Pancreas (tissue), 10 donors: ENCODE data around the gene CKLF. TPM values are rescaled to one million over a fixed set of nuclear protein-coding genes. Genes with fewer than 3 reads are reported as not detected.
A peak's percentile ranks its signal among the peaks of the same experiment; 100 is the strongest.

ENCODE experiments used
- ATAC-seq, 4 donors: fragments of 200-7000 bp; cut with Tn5 transposase; one replicate each; pipeline versions ENCODE4 v1.8.0 to v1.9.1; 2020; ENCODE audit warnings: mild to moderate bottlenecking in 4 of 4, moderate library complexity in 4 of 4
- DNase-seq, 6 donors: peaks; one replicate each; pipeline ENCODE4 v3.0.0-alpha.2; 2020
- FAIRE-seq: peaks from 2 replicates; lab custom pipeline; 2012; peaks lifted over from hg19 to GRCh38; lab: Jason Lieb, UNC
- H3K27ac ChIP-seq, 4 donors: fragments of 200-600 bp; sonication (generic); 1 replicate in 3 of 4; 2 replicates in 1 of 4; pipeline versions ENCODE4 v1.5.0 to v1.8.0; 2020
- H3K27me3 ChIP-seq, 4 donors: fragments of 200-600 bp; one replicate each; pipeline ENCODE4 v1.8.0; 2021
- H3K36me3 ChIP-seq, 3 donors: fragments of 200-600 bp; sonication (generic) in 1 of 3; one replicate each; pipeline versions ENCODE4 v1.5.0 to v1.8.0; 2020 to 2021
- H3K4me1 ChIP-seq, 3 donors: fragments of 200-600 bp; one replicate each; pipeline ENCODE4 v1.8.0; 2021
- H3K4me3 ChIP-seq, 4 donors: fragments of 200-600 bp; sonication (generic) in 2 of 4; one replicate each; pipeline versions ENCODE4 v1.5.0 to v1.8.0; 2020 to 2021
- H3K9me3 ChIP-seq, 4 donors: fragments of 200-600 bp; one replicate each; pipeline ENCODE4 v1.8.0; 2021
- WGBS, 2 donors: extraction: QIAGEN DNeasy Blood & Tissue Kit; methylation state at CpG; one replicate each; pipeline ENCODE4 v1.1.7; 2013; 5-methylcytosine and 5-hydroxymethylcytosine counted together
- intact Hi-C, 3 donors: fragments of 100-400 bp; cut with DNase I; formaldehyde crosslinking; loops; one replicate each; pipeline versions ENCODE4 v1.11.1 to v1.14.2; 2022
- polyA plus RNA-seq, 2 donors: library from polyadenylated mRNA; stranded (reverse); fragments of 200-250 nt; gene quantifications; one replicate each; pipeline ENCODE4 v1.2.3, GENCODE V29; 2013
- total RNA-seq, 6 donors: library from RNA; stranded (reverse); fragmentation: NEBNext Ultra II Directional in 4 of 6; extraction: Animal tissue kit (Norgen Biotek cat#: 25700) in 4 of 6; gene quantifications; one replicate each; pipeline versions ENCODE4 v1.2.1 to v1.2.4, GENCODE V29; 2021 to 2023
- TF ChIP-seq, protein P1 (sequence below), 4 donors: fragments of 200-600 bp; sonication (generic) in 3 of 4; IDR thresholded peaks; one replicate each; pipeline versions ENCODE4 v1.5.0 to v1.8.0; 2021; ENCODE audit warnings: antibody characterized with exemption in 4 of 4
- donor health status: healthy with polysubstance abuse.
- donor health status: DM: no; HTN: no; CAD: no; lungs with moderate emphysema.
- donor health status: DM: no; HTN: no; CAD: no.
- donor health status: control.
- donor health status: control.
- donor health status: Bipolar disorder and iron deficiency.
- donor health status: DM: yes; HTN: yes; CAD: no.
- donor health status: DM: no; HTN: no; CAD: no.
- donor health status: DM: no; HTN: no; CAD: no.
- donor health status: DM: yes; HTN: yes; CAD: no.

CKLF gene
- total and polyA plus RNA-seq, 8 donors, result 5.9 to 26.1 (median 11.0) TPM

DNA sequence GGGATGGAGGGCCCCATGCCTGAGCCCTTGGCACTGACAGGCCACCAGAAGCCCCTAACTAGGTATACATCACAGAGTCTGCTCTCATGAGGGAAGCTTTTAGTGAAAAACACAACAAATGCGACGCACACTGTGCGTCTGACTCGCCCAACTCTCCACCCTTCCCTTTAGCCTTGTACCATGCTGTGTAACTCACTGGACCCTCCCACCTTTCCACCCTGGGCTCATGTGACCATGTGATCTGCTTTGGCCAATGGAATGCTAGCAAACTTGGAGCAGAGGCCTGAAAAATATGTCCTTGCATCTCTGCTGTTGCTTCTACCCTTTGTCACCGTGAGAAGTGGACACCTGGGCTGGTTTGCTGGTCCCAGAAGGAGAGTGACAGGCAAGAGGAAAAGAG is 24.1 kb upstream of the CKLF start:
- DNase-seq (no peak), FAIRE-seq (no peak), ATAC-seq (peak in 1 of 4 donors; percentile 16)
- Histone ChIP-seq H3K27ac (no peak overlapping the region), H3K4me3 (no peak overlapping the region), H3K9me3 (no peaks in the 10 kb centered on the region), H3K27me3 (no peaks in the 10 kb centered on the region), H3K4me1 (no peaks in the 10 kb centered on the region), H3K36me3 (peaks cover 0 to 56% (median 9%) of the 10 kb centered on the region in 3 donors)
- TF ChIP-seq, protein P1, sequence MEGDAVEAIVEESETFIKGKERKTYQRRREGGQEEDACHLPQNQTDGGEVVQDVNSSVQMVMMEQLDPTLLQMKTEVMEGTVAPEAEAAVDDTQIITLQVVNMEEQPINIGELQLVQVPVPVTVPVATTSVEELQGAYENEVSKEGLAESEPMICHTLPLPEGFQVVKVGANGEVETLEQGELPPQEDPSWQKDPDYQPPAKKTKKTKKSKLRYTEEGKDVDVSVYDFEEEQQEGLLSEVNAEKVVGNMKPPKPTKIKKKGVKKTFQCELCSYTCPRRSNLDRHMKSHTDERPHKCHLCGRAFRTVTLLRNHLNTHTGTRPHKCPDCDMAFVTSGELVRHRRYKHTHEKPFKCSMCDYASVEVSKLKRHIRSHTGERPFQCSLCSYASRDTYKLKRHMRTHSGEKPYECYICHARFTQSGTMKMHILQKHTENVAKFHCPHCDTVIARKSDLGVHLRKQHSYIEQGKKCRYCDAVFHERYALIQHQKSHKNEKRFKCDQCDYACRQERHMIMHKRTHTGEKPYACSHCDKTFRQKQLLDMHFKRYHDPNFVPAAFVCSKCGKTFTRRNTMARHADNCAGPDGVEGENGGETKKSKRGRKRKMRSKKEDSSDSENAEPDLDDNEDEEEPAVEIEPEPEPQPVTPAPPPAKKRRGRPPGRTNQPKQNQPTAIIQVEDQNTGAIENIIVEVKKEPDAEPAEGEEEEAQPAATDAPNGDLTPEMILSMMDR (IDR thresholded peaks at IDR 0.05), result no peak
- WGBS, 2 donors, result 90 to 91% methylated on average over 5 of the region's 5 CpGs
- intact Hi-C loops, result no loop called here

DNA sequence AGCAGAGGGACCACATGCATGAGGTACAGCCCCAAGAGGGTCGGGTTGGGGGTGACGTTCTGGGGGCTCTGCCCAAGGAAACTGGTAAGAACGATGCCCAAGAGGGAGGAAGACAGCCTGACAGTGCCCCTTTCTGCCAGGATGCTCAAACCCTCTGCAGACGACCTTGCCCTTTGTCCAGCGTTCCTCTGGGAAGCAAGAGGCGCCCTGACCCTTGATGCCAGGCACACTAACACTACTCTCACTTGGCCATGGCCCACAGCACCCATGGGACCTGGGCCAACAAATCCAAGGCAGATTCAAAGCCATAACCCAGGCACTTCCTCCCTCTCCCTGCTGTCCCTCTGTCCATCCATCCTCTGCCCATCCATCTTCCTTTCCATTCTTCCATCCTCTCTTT is 22.9 kb upstream of the CKLF start:
- Histone ChIP-seq H3K9me3 (no peaks in the 10 kb centered on the region), H3K27ac (no peak overlapping the region), H3K36me3 (peaks cover 0 to 56% (median 9%) of the 10 kb centered on the region in 3 donors), H3K27me3 (no peaks in the 10 kb centered on the region), H3K4me1 (no peaks in the 10 kb centered on the region), H3K4me3 (no peak overlapping the region)
- intact Hi-C loops, result no loop called here
- TF ChIP-seq, protein P1 (IDR thresholded peaks at IDR 0.05), result no peak
- ATAC-seq (no peak), FAIRE-seq (no peak), DNase-seq (no peak)
- 82 to 85% methylated on average over 6 of the region's 6 CpGs for WGBS, 2 donors

DNA sequence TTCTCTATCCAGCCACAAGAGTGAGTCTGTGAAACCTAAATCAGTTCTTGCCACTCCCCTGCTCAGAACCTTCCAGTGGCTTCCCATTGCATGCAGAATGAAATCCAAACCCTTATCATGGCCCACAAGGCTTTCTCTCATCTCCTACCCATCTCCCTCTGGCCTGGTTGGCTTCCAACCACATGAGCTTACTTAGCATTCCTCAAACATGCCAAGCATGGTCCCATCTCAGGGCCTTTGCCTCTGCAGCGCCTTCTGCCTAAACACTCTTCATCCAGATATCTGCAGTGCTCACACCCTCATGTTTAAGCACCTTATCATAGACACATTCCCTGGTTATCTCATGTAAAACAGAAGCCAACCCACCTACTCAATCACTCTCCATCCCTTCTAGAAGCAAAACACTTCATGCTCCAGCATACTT is 18.0 kb upstream of the CKLF start:
- no peak overlapping the region for H3K4me3 ChIP-seq
- H3K27ac ChIP-seq, result no peak overlapping the region
- TF ChIP-seq, protein P1 (IDR thresholded peaks at IDR 0.05), result no peak
- DNase-seq, result no peak
- H3K9me3 ChIP-seq, result no peaks in the 10 kb centered on the region
- intact Hi-C loops, result no loop called here
- no peaks in the 10 kb centered on the region for H3K4me1 ChIP-seq
- 95 to 96% methylated on average over 1 of the region's 1 CpG for WGBS, 2 donors
- no peaks in the 10 kb centered on the region for H3K27me3 ChIP-seq
- peaks cover 0 to 37% (median 9%) of the 10 kb centered on the region in 3 donors for H3K36me3 ChIP-seq
- no peak for ATAC-seq
- no peak for FAIRE-seq

DNA sequence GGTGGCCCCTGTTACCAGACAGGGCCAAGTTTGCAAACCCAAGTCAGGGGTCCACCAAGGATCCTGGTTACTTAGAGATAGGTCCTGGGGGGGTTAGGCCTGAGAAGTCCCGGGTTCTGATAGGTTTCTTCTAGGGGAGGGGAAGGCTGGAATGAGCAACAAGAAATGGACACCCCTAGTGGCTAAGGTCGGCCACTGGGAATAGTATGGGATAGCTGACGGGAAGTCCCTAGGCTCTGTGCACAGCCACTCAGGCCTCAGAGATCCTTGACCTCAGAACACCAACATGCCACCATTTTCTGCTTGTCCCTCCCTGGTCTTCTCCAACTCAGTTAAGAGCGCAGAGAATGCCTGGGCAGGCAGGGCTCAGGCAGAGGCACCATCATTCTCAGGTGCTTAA is 15.9 kb upstream of the CKLF start:
- FAIRE-seq, result no peak
- DNase-seq, result no peak
- Histone ChIP-seq H3K9me3 (no peaks in the 10 kb centered on the region), H3K27ac (no peak overlapping the region), H3K36me3 (peaks cover 0 to 27% (median 0%) of the 10 kb centered on the region in 3 donors), H3K4me3 (no peak overlapping the region), H3K27me3 (no peaks in the 10 kb centered on the region), H3K4me1 (no peaks in the 10 kb centered on the region)
- no peak for ATAC-seq
- 87 to 92% methylated on average over 4 of the region's 4 CpGs for WGBS, 2 donors
- TF ChIP-seq, protein P1 (IDR thresholded peaks at IDR 0.05), result no peak
- intact Hi-C loops, result no loop called here

DNA sequence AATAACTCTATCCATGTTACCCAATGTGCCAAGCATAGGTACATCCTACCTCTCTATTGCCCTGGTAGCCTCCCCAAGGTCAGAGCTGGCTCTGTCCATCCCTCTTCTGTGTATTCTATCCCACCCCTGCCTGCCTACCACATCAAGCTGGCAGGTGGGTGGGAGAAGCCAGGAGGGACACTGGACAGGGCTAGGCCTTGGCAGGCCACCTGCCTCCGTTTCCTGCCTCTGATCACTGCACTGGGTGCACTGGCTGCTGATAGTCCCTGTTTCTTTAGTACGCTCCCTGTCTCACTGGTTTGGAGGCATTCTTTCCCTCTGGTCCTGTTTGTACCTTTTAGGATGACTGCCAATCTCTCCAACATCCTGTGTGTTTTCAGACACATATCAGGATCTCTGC is 15.1 kb upstream of the CKLF start:
- TF ChIP-seq, protein P1 (IDR thresholded peaks at IDR 0.05), result no peak

More for the DNA sequence above, 15.1 kb upstream of the CKLF start:
- DNase-seq, result no peak
- H3K27ac ChIP-seq, result no peak overlapping the region
- H3K27me3 ChIP-seq, result no peaks in the 10 kb centered on the region
- no peaks in the 10 kb centered on the region for H3K4me1 ChIP-seq
- intact Hi-C loops, result no loop called here
- no peak overlapping the region for H3K4me3 ChIP-seq
- no peaks in the 10 kb centered on the region for H3K9me3 ChIP-seq
- WGBS, 2 donors, result 86 to 90% methylated on average over 2 of the region's 2 CpGs
- FAIRE-seq, result no peak
- H3K36me3 ChIP-seq, result peaks cover 0 to 23% (median 0%) of the 10 kb centered on the region in 3 donors
- ATAC-seq, result no peak
